Measurements from ENCODE around the gene ADGRL1. TPM values are rescaled to one million over a fixed set of nuclear protein-coding genes. Genes with fewer than 3 reads are reported as not detected.

Gene ADGRL1
- polyA plus RNA-seq, 1 of the 3 experiments (the other 2 are of a cell fraction): 13.4 TPM

DNA sequence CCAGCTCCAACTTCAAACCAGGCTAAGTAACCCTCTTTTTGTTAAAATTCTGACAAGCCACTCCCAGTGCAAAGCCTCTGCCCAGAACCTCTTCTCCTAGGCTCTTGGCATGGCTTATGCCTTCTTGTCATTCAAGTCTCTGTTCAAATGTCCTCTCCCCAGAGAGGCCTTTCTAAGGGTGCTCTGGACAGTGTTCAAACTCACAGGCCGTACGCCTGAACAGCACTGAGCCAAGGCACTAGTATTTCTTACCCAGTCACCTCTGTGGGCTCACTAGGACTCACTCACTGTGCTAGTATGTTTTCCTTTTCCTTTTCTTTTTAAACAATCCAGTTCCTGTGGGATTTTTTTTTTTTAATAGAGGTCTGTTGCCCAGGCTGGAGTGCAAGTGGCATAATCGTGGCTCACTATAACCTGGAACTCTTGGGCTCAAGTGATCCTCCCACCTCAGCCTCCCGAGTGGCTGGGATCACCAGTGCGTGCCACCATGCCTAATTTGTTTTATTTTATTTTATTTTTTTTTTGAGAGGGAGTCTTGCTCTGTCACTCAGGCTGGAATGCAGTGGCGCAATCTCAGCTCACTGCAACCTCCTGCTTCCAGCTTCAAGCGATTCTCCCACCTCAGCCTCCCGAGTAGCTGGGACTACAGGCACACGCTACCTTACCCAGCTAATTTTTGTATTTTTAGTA lies 67.2 kb downstream of the ADGRL1 start:
- Histone ChIP-seq H3K36me3 (replicated peaks in 1 of 2; ENCODE audit: control insufficient read depth in 1 of 2, insufficient read depth in 2 of 2, low read length in 1 of 2) (no peaks in the 10 kb centered on the region), H3K9me3 (no peaks in the 10 kb centered on the region), H3K9me2 (no peaks in the 10 kb centered on the region), H3F3A (replicated peaks; ENCODE audit: insufficient read depth) (peaks cover 18% of the 10 kb centered on the region), H3K4me1 (ENCODE audit: control insufficient read depth in 1 of 2, insufficient read depth in 2 of 2, low read depth in 1 of 2, low read length in 1 of 2) (peaks cover 0 to 7% of the 10 kb centered on the region in 2 experiments; a peak in 2 of 4 replicates), H3K27ac (ENCODE audit: low read depth in 2 of 2, low read length in 1 of 2) (no peak overlapping the region), H3K27me3 (ENCODE audit: insufficient read depth) (no peaks in the 10 kb centered on the region), H3K4me3 (ENCODE audit: low read depth in 2 of 2, low read length in 1 of 2) (no peak overlapping the region), H4K20me1 (ENCODE audit: insufficient read depth) (no peaks in the 10 kb centered on the region), H3K79me2 (ENCODE audit: insufficient read depth) (peaks cover 31% of the 10 kb centered on the region), H3K4me2 (no peak overlapping the region), H3K9ac (no peak overlapping the region; the same call in 1 of the 2 replicates), H2AFZ (ENCODE audit: low read depth) (no peak overlapping the region)
- TF ChIP-seq FOXJ3 (CRISPR knock-in tag; IDR thresholded peaks at IDR 0.05): no peak
- TF ChIP-seq MXI1 (IDR thresholded peaks at IDR 0.05; ENCODE audit: low read depth, low read length): no peak
- no peak for TF ChIP-seq RCOR1 (IDR thresholded peaks at IDR 0.05; ENCODE audit: low read length)
- TF ChIP-seq, protein P1, sequence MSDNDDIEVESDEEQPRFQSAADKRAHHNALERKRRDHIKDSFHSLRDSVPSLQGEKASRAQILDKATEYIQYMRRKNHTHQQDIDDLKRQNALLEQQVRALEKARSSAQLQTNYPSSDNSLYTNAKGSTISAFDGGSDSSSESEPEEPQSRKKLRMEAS (IDR thresholded peaks at IDR 0.05; ENCODE audit: low read depth): no peak
- TF ChIP-seq, protein P2, sequence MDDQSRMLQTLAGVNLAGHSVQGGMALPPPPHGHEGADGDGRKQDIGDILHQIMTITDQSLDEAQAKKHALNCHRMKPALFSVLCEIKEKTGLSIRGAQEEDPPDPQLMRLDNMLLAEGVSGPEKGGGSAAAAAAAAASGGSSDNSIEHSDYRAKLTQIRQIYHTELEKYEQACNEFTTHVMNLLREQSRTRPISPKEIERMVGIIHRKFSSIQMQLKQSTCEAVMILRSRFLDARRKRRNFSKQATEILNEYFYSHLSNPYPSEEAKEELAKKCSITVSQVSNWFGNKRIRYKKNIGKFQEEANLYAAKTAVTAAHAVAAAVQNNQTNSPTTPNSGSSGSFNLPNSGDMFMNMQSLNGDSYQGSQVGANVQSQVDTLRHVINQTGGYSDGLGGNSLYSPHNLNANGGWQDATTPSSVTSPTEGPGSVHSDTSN (IDR thresholded peaks at IDR 0.05): no peak
- TF ChIP-seq, protein P3, sequence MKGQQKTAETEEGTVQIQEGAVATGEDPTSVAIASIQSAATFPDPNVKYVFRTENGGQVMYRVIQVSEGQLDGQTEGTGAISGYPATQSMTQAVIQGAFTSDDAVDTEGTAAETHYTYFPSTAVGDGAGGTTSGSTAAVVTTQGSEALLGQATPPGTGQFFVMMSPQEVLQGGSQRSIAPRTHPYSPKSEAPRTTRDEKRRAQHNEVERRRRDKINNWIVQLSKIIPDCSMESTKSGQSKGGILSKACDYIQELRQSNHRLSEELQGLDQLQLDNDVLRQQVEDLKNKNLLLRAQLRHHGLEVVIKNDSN (IDR thresholded peaks at IDR 0.05; ENCODE audit: borderline replicate concordance, low read depth): no peak
- TF ChIP-seq ELF1 (IDR thresholded peaks at IDR 0.05): no peak
- TF ChIP-seq EP300 (IDR thresholded peaks at IDR 0.05; ENCODE audit: borderline replicate concordance in 1 of 2, low read depth in 1 of 2, low read length in 1 of 2): no peak
- TF ChIP-seq, protein P4, sequence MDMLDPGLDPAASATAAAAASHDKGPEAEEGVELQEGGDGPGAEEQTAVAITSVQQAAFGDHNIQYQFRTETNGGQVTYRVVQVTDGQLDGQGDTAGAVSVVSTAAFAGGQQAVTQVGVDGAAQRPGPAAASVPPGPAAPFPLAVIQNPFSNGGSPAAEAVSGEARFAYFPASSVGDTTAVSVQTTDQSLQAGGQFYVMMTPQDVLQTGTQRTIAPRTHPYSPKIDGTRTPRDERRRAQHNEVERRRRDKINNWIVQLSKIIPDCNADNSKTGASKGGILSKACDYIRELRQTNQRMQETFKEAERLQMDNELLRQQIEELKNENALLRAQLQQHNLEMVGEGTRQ (IDR thresholded peaks at IDR 0.05; ENCODE audit: borderline replicate concordance, low read depth, low read length): no peak
- TF ChIP-seq CHD2 (IDR thresholded peaks at IDR 0.05; ENCODE audit: low read length, partially characterized antibody): no peak
- no peak for TF ChIP-seq POLR2AphosphoS5 (IDR thresholded peaks at IDR 0.05; ENCODE audit: low read depth, low read length)
- TF ChIP-seq YY1 (IDR thresholded peaks at IDR 0.05; ENCODE audit: low read depth): no peak
- TF ChIP-seq GABPA (IDR thresholded peaks at IDR 0.05; ENCODE audit: low read depth): no peak
- TF ChIP-seq FOSL2 (IDR thresholded peaks at IDR 0.05; ENCODE audit: borderline replicate concordance, low read depth): no peak
- TF ChIP-seq, protein P5, sequence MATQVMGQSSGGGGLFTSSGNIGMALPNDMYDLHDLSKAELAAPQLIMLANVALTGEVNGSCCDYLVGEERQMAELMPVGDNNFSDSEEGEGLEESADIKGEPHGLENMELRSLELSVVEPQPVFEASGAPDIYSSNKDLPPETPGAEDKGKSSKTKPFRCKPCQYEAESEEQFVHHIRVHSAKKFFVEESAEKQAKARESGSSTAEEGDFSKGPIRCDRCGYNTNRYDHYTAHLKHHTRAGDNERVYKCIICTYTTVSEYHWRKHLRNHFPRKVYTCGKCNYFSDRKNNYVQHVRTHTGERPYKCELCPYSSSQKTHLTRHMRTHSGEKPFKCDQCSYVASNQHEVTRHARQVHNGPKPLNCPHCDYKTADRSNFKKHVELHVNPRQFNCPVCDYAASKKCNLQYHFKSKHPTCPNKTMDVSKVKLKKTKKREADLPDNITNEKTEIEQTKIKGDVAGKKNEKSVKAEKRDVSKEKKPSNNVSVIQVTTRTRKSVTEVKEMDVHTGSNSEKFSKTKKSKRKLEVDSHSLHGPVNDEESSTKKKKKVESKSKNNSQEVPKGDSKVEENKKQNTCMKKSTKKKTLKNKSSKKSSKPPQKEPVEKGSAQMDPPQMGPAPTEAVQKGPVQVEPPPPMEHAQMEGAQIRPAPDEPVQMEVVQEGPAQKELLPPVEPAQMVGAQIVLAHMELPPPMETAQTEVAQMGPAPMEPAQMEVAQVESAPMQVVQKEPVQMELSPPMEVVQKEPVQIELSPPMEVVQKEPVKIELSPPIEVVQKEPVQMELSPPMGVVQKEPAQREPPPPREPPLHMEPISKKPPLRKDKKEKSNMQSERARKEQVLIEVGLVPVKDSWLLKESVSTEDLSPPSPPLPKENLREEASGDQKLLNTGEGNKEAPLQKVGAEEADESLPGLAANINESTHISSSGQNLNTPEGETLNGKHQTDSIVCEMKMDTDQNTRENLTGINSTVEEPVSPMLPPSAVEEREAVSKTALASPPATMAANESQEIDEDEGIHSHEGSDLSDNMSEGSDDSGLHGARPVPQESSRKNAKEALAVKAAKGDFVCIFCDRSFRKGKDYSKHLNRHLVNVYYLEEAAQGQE (IDR thresholded peaks at IDR 0.05; ENCODE audit: low read depth, low read length): no peak
- TF ChIP-seq, protein P6, sequence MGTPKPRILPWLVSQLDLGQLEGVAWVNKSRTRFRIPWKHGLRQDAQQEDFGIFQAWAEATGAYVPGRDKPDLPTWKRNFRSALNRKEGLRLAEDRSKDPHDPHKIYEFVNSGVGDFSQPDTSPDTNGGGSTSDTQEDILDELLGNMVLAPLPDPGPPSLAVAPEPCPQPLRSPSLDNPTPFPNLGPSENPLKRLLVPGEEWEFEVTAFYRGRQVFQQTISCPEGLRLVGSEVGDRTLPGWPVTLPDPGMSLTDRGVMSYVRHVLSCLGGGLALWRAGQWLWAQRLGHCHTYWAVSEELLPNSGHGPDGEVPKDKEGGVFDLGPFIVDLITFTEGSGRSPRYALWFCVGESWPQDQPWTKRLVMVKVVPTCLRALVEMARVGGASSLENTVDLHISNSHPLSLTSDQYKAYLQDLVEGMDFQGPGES (IDR thresholded peaks at IDR 0.05; ENCODE audit: low read depth, low read length): no peak
- TF ChIP-seq, protein P7, sequence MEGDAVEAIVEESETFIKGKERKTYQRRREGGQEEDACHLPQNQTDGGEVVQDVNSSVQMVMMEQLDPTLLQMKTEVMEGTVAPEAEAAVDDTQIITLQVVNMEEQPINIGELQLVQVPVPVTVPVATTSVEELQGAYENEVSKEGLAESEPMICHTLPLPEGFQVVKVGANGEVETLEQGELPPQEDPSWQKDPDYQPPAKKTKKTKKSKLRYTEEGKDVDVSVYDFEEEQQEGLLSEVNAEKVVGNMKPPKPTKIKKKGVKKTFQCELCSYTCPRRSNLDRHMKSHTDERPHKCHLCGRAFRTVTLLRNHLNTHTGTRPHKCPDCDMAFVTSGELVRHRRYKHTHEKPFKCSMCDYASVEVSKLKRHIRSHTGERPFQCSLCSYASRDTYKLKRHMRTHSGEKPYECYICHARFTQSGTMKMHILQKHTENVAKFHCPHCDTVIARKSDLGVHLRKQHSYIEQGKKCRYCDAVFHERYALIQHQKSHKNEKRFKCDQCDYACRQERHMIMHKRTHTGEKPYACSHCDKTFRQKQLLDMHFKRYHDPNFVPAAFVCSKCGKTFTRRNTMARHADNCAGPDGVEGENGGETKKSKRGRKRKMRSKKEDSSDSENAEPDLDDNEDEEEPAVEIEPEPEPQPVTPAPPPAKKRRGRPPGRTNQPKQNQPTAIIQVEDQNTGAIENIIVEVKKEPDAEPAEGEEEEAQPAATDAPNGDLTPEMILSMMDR (IDR thresholded peaks at IDR 0.05): no peak
- no peak for TF ChIP-seq NRF1 (IDR thresholded peaks at IDR 0.05; ENCODE audit: low read depth, low read length)
- TF ChIP-seq GATA2 (CRISPR knock-in tag; IDR thresholded peaks at IDR 0.05): no peak
- no peak for DNase-seq
- ChIA-PET POLR2A (interaction anchor here (1.2 kb wide), 1 partner anchor 339 kb away, joined by 3 read pairs; no protein-coding TSS in a partner anchor), CTCF (interaction anchor here (0.6 to 18.9 kb wide), 8 partner anchors 8 to 333 kb away, joined by 3 to 256 read pairs (median 4); no protein-coding TSS in a partner anchor)
- WGBS (ENCODE audit: low lambda C conversion rate): 86% methylated on average over 9 of the region's 9 CpGs
